Measurements from ENCODE around the gene CENPVL2. TPM values are rescaled to one million over a fixed set of nuclear protein-coding genes. Genes with fewer than 3 reads are reported as not detected.
"Not testable (repeated sequence)": the region's sequence is repeated elsewhere in the genome, so short reads cannot be mapped to it uniquely, and the experiment has no call there.

Gene CENPVL2
- total and polyA plus RNA-seq, 4 donors = 0.83 to 7.7 (median 4.5) TPM

DNA sequence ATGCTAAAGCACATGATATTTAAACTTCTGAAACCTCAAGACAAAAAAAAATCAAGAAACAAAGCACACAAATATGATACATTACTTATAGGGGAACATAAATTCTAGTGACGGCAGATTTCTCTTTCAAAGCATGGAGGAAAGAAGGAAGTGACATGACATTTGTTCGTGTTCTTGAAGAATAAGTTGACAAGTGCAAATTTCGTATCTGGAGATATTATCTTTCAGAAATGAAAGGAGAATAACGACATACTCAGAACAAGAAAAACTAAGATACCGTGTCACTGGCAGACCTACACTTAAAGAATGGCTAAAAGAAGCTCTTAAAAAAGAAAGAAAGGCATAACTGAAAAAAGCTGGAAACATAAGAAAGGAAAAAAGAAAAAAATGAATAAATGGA, 16.6 kb downstream of the CENPVL2 start:
- H3K9me3 ChIP-seq (ENCODE audit: control insufficient read depth, insufficient read depth, low read length) = no peaks in the 10 kb centered on the region
- WGBS (ENCODE audit: insufficient coverage) = no CpG with 5 or more reads among the region's 5 CpGs

GRCh38 chrX:51643377-51643776, 39.3 kb downstream of the CENPVL2 start:
- Histone ChIP-seq H3K27me3 (ENCODE audit: control insufficient read depth, insufficient read depth, low read length) (no peaks in the 10 kb centered on the region), H3K4me1 (ENCODE audit: control insufficient read depth, insufficient read depth, low read length) (no peaks in the 10 kb centered on the region), H3K36me3 (ENCODE audit: control insufficient read depth, insufficient read depth, low read length) (no peaks in the 10 kb centered on the region), H3K9me3 (ENCODE audit: control insufficient read depth, insufficient read depth, low read length) (no peaks in the 10 kb centered on the region), H3K27ac (ENCODE audit: low read depth, low read length) (no peak overlapping the region), H3K4me3 (ENCODE audit: low read depth, low read length) (no peak overlapping the region)
- DNase-seq (ENCODE audit: low read depth in 4 of 6, low spot score in 6 of 6) = no peak
- WGBS (ENCODE audit: insufficient coverage) = no CpG with 5 or more reads among the region's 2 CpGs

More for the DNA sequence above, 16.6 kb downstream of the CENPVL2 start:
- no peak for DNase-seq (ENCODE audit: low read depth in 4 of 6, low spot score in 6 of 6)
- no peaks in the 10 kb centered on the region for H3K27me3 ChIP-seq (ENCODE audit: control insufficient read depth, insufficient read depth, low read length)
- H3K4me1 ChIP-seq (ENCODE audit: control insufficient read depth, insufficient read depth, low read length) = no peaks in the 10 kb centered on the region
- no peaks in the 10 kb centered on the region for H3K36me3 ChIP-seq (ENCODE audit: control insufficient read depth, insufficient read depth, low read length)
- no peak overlapping the region for H3K27ac ChIP-seq (ENCODE audit: low read depth, low read length)
- H3K4me3 ChIP-seq (ENCODE audit: low read depth, low read length) = no peak overlapping the region

DNA sequence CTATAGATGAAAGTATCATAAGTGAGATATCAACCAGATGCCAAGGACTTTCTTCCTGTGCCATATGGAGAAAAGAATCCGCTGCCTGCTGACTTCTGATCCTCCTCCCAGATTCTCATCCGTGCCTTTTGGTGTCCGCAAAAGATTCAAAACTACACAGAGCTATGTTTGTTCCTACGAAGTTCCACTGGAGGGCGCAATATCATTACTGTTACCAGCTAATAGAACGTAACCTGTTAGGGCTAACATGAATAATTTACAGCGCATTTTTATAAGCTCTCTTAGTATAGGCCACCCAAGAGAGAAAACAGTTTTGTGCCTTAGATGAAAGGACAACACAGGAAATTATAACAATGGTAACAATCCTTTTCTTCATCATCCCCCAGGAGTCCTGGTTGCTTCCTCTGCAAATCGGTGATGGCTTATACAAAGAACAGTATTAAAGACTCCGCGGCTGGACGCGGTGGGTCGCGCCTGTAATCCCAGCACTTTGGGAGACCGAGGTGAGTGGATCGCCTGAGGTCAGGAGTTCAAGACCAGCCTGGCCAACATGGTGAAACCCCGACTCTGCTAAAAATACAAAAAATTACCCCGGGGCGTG, 41.1 kb downstream of the CENPVL2 start:
- Histone ChIP-seq H3K36me3 (ENCODE audit: control insufficient read depth, insufficient read depth, low read length) (no peaks in the 10 kb centered on the region), H3K4me3 (ENCODE audit: low read depth, low read length) (no peak overlapping the region), H3K27ac (ENCODE audit: low read depth, low read length) (no peak overlapping the region), H3K9me3 (ENCODE audit: control insufficient read depth, insufficient read depth, low read length) (no peaks in the 10 kb centered on the region), H3K27me3 (ENCODE audit: control insufficient read depth, insufficient read depth, low read length) (no peaks in the 10 kb centered on the region), H3K4me1 (ENCODE audit: control insufficient read depth, insufficient read depth, low read length) (no peaks in the 10 kb centered on the region)
- peak in 4 of 6 donors; percentile 27 to 93 (median 62) for DNase-seq (ENCODE audit: low read depth in 4 of 6, low spot score in 6 of 6)
- WGBS (ENCODE audit: insufficient coverage) = 18% methylated on average over 14 of the region's 19 CpGs

GRCh38 chrX:51636511-51636910, 46.1 kb downstream of the CENPVL2 start:
- not testable (repeated sequence) for H3K27me3 ChIP-seq (ENCODE audit: control insufficient read depth, insufficient read depth, low read length)

More at GRCh38 chrX:51636511-51636910, 46.1 kb downstream of the CENPVL2 start:
- not testable (repeated sequence) for H3K4me1 ChIP-seq (ENCODE audit: control insufficient read depth, insufficient read depth, low read length); DNase-seq (ENCODE audit: low read depth in 4 of 6, low spot score in 6 of 6); H3K36me3 ChIP-seq (ENCODE audit: control insufficient read depth, insufficient read depth, low read length); H3K4me3 ChIP-seq (ENCODE audit: low read depth, low read length); H3K9me3 ChIP-seq (ENCODE audit: control insufficient read depth, insufficient read depth, low read length); H3K27ac ChIP-seq (ENCODE audit: low read depth, low read length)
- WGBS (ENCODE audit: insufficient coverage) = 80% methylated on average over 2 of the region's 7 CpGs

Other genes with a start within 250 kb of the CENPVL2 start
- gene NUDT11, start 186.2 kb downstream of the CENPVL2 start, total RNA-seq = 10 to 100 TPM; 14.9 to 30.2 TPM
- 10 to 100 TPM; 43.1 to 51.9 TPM for gene NUDT11, start 186.2 kb downstream of the CENPVL2 start, polyA plus RNA-seq (ENCODE audit: insufficient read length in 2 of 2)
- 1 to 10 TPM; 1.5 to 5.1 TPM for gene CENPVL3, start 63.9 kb downstream of the CENPVL2 start, total RNA-seq
- 10 to 100 TPM; 13.2 to 19.3 TPM for gene CENPVL3, start 63.9 kb downstream of the CENPVL2 start, polyA plus RNA-seq (ENCODE audit: insufficient read length in 2 of 2)
- gene CENPVL1, start 27.7 kb upstream of the CENPVL2 start, total RNA-seq = 1 to 10 TPM in 1 of 2 donors, under 1 TPM in 1; 0.83 to 2.0 TPM
- 1 to 10 TPM; 7.1 to 7.7 TPM for gene CENPVL1, start 27.7 kb upstream of the CENPVL2 start, polyA plus RNA-seq (ENCODE audit: insufficient read length in 2 of 2)
- 10 to 100 TPM; 12.5 to 16.6 TPM for gene GSPT2, start 60.6 kb upstream of the CENPVL2 start, total RNA-seq
- gene GSPT2, start 60.6 kb upstream of the CENPVL2 start, polyA plus RNA-seq (ENCODE audit: insufficient read length in 2 of 2) = 10 to 100 TPM; 28.3 to 33.8 TPM
- gene MAGED1, start 210.8 kb upstream of the CENPVL2 start, total RNA-seq = 100 to 1,000 TPM; 185 to 213 TPM
- 100 to 1,000 TPM; 607 to 639 TPM for gene MAGED1, start 210.8 kb upstream of the CENPVL2 start, polyA plus RNA-seq (ENCODE audit: insufficient read length in 2 of 2)

Data from spinal cord (tissue), 10 donors.